ENCODE results near the gene METTL6.
"Not testable (repeated sequence)": the region's sequence is repeated elsewhere in the genome, so short reads cannot be mapped to it uniquely, and the experiment has no call there.

METTL6 gene

GRCh38 chr3:15387171-15387581, 40.2 kb downstream of the METTL6 start:
- TF ChIP-seq CTCF (IDR thresholded peaks at IDR 0.05; ENCODE audit: low read depth, low read length), result no peak
- H3K4me3 ChIP-seq (ENCODE audit: low read depth, low read length), result no peak overlapping the region

GRCh38 chr3:15386654-15386955, 40.7 kb downstream of the METTL6 start:
- not testable (repeated sequence) for H3K4me3 ChIP-seq (ENCODE audit: low read depth, low read length)

GRCh38 chr3:15385901-15386653, 41.3 kb downstream of the METTL6 start:
- no peak for TF ChIP-seq CTCF (IDR thresholded peaks at IDR 0.05; ENCODE audit: low read depth, low read length)
- no peak overlapping the region for H3K4me3 ChIP-seq (ENCODE audit: low read depth, low read length)

DNA sequence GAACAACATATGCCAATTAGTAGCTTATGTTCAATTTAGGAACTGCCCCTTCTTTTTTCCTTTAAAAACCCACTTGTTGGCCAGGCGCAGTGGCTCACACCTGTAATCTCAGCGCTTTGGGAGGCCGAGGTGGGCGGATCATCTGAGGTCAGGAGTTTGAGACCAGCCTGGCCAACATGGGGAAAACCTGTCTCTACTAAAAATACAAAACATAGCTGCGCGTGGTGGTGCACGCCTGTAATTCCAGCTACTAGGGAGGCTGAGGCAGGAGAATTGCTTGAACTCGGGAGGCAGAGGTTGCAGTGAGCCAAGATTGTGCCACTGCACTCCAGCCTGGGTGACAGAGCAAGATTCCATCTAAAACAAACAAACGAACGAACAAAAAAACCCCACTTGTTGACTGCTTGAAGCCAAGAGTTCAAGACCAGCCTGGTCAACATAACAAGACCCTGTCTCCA, 42.1 kb downstream of the METTL6 start:
- not testable (repeated sequence) for H3K4me3 ChIP-seq (ENCODE audit: low read depth, low read length)

DNA sequence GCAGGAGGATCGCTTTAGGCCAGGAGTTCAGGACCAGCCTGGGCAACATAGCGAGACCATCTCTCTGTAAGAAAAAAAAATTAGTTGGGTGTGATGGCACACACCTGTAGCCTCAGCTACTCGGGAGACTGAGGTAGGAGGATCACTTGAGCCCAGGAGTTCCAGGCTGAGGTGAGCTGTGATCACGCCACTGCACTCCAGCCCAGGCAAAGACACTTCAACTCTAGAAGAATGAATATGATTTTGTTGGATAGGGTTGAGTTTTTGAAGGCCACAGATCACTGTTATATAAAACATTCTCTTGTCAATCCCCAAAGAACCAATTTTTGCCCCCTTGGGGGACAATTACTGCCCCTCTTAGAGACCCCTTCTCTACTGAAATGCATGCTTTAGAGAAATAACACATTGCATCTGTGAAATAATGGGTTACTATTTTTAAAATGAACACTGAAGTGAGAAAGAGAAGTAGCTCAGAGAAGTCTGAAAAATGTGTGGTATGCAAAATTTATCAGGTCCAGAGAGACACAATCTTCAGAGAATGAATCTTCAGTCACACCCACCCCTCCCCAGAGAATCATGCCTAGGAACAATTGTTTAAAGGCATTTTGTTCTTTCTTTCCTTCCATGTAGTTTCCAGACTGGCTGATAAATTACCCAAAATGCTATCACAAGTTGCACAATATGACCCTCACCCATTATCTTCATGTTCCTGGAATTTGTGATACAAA, 42.7 kb downstream of the METTL6 start:
- no peak overlapping the region for H3K4me3 ChIP-seq (ENCODE audit: low read depth, low read length)
- TF ChIP-seq CTCF (IDR thresholded peaks at IDR 0.05; ENCODE audit: low read depth, low read length), result no peak

- H3K4me3 ChIP-seq (ENCODE audit: low read depth, low read length), result no peak overlapping the region
- no peak for TF ChIP-seq CTCF (IDR thresholded peaks at IDR 0.05; ENCODE audit: low read depth, low read length)
These were observed 44.9 kb downstream of the METTL6 start for GRCh38 chr3:15382405-15382923.

DNA sequence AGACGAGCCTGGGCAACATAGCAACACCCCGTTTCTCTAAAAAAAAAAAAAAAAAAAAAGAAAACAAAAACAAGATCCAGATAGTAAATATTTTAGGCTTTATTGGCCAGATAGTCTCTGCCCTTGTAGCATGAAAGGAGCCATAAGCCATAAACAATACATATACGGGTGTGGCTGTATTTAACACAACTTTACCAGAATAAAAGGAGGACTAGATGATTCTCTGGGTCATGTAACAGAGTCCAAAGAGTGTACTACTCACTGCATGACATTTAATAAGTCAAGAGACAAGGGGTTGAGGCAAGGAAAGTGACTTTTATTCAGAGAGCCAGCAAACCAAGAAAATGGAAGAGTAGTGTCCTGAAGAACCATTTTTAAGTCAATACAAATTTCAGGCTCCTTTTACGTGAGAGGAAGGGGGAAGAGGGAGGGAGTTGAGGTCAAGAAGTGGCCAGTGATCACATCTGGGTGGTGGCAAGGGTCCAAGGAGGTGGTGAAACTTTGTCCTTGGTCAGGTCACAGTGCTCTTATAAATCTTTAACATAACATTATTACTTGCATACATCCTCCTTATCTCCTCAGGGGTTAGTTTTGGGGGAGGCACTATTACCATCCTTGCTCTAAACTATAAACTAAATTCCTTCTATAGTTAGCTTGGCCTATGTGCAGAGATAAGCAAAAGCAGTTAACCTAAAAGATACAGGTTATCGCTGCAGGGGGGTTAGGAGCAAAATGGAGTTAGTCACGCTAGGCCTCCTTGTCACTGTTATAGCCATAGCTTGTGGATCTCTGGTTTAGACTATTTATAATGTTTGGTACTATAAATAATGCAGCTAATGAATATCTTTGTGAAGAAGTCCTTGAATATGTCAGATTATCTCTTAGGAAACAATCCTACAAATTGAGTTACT, 46.1 kb downstream of the METTL6 start:
- TF ChIP-seq CTCF (IDR thresholded peaks at IDR 0.05; ENCODE audit: low read depth, low read length), result no peak

More for the DNA sequence above, 46.1 kb downstream of the METTL6 start:
- no peak overlapping the region for H3K4me3 ChIP-seq (ENCODE audit: low read depth, low read length)

Data from WI38 (cell line).